Measurements from ENCODE around the gene RTTN. TPM values are rescaled to one million over a fixed set of nuclear protein-coding genes. Genes with fewer than 3 reads are reported as not detected.

RTTN gene
- polyA plus RNA-seq, 2 of the 4 experiments (the other 2 are of a cell fraction), result 8.4 to 24.6 TPM

- TF ChIP-seq, protein P1, sequence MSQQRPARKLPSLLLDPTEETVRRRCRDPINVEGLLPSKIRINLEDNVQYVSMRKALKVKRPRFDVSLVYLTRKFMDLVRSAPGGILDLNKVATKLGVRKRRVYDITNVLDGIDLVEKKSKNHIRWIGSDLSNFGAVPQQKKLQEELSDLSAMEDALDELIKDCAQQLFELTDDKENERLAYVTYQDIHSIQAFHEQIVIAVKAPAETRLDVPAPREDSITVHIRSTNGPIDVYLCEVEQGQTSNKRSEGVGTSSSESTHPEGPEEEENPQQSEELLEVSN (IDR thresholded peaks at IDR 0.05; ENCODE audit: borderline replicate concordance, low read depth), result no peak
- TF ChIP-seq HOXA7 (CRISPR knock-in tag; IDR thresholded peaks at IDR 0.05) (no peak), TFCP2L1 (CRISPR knock-in tag; IDR thresholded peaks at IDR 0.05) (no peak), NFE2L2 (conservative IDR thresholded peaks at IDR 0.05; ENCODE audit: low read length) (no peak)
These were observed 131.4 kb downstream of the RTTN start (continued) for GRCh38 chr18:70074116-70074515.

DNA sequence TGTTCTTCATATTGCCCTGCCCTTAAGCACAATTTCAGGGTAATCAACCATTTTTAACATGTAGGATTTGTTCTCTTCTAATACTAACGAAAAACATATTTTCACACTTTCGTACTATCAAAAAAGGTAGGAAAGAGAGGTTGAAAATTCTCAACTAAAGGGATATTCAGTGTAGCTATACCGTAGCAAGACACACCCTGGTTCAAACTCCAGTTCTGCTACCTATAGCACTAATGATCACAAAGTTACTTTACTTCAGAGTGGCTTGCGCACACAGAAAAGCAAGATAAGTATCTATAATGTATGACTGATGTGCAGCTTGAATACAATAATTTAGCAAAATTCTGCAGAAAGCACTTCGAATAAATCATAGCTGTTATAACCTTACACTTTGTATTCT, 132.1 kb downstream of the RTTN start:
- H3K4me1 ChIP-seq, result no peaks in the 10 kb centered on the region
- 95% methylated on average over 5 of the region's 5 CpGs for WGBS (ENCODE audit: missing lambda C conversion rate)
- FAIRE-seq, result no peak
- no peak for DNase-seq (ENCODE audit: low read depth in 1 of 2, low spot score in 1 of 2)
- H3K27ac ChIP-seq, result no peak overlapping the region
- CTCF ChIA-PET, result interaction anchor here (0.7 kb wide), 1 partner anchor 13 kb away, joined by 3 read pairs; no protein-coding TSS in a partner anchor
- TF ChIP-seq POLR2A (IDR thresholded peaks at IDR 0.05; ENCODE audit: low read length) (no peak), KDM1A (IDR thresholded peaks at IDR 0.05; ENCODE audit: low read depth) (no peak), NFE2L2 (conservative IDR thresholded peaks at IDR 0.05; ENCODE audit: low read length) (no peak), CBX2 (IDR thresholded peaks at IDR 0.05; ENCODE audit: borderline replicate concordance, low read depth) (no peak), SREBF2 (IDR thresholded peaks at IDR 0.05) (no peak), RNF2 (IDR thresholded peaks at IDR 0.05; ENCODE audit: borderline replicate concordance, low read depth) (no peak), ESRRA (IDR thresholded peaks at IDR 0.05; ENCODE audit: borderline replicate concordance, low read length) (no peak), EP300 (IDR thresholded peaks at IDR 0.05) (no peak), HOXB5 (CRISPR knock-in tag; IDR thresholded peaks at IDR 0.05) (no peak), SMC3 (IDR thresholded peaks at IDR 0.05) (no peak), TP53 (CRISPR knock-in tag; IDR thresholded peaks at IDR 0.05) (no peak), POLR2AphosphoS2 (conservative IDR thresholded peaks at IDR 0.05; ENCODE audit: low read length) (no peak)
- no peak for ATAC-seq
- H3K4me2 ChIP-seq, result no peak overlapping the region
- H3K4me3 ChIP-seq, result no peak overlapping the region
- H3K9me3 ChIP-seq, result no peaks in the 10 kb centered on the region
- POLR2A ChIA-PET, result no interaction called here

DNA sequence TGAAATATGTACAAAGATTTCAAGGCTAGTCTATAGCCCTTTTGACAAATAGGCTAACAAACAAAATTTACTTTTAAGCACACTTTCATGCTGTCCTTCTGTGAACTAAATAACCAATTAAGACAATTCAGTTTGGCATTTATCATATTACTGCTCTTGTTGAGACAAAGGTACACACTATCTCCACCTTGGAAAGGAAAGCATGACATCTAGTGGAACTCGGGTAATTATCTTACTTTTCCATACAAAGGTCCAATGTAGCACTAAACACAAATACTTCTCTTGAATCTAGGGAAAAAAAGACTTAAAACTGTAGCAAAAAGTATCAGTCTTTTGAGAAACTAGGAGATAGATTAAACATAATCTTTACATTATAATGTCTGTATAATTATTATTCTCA, 132.8 kb downstream of the RTTN start:
- Histone ChIP-seq H3K4me3 (no peak overlapping the region), H3K4me1 (no peaks in the 10 kb centered on the region), H3K4me2 (no peak overlapping the region), H3K9me3 (no peaks in the 10 kb centered on the region), H3K27ac (no peak overlapping the region)
- FAIRE-seq (no peak), ATAC-seq (no peak), DNase-seq (ENCODE audit: low read depth in 1 of 2, low spot score in 1 of 2) (peak in 1 of 2 experiments; percentile 11)
- ChIA-PET POLR2A (no interaction called here), CTCF (interaction anchor here (0.6 kb wide), 1 partner anchor 72 kb away, joined by 3 read pairs; no protein-coding TSS in a partner anchor)
- TF ChIP-seq CEBPB (IDR thresholded peaks at IDR 0.05) (no peak), EHF (CRISPR knock-in tag; IDR thresholded peaks at IDR 0.05) (no peak), SMC3 (IDR thresholded peaks at IDR 0.05) (peak; percentile 22; the same call in 2 of the 3 replicates), ELK1 (IDR thresholded peaks at IDR 0.05; ENCODE audit: low read depth, low read length) (no peak), MAZ (IDR thresholded peaks at IDR 0.05; ENCODE audit: borderline replicate concordance, low read depth, low read length) (no peak), RNF2 (IDR thresholded peaks at IDR 0.05; ENCODE audit: borderline replicate concordance, low read depth) (no peak), NFE2L2 (conservative IDR thresholded peaks at IDR 0.05; ENCODE audit: low read length) (no peak), CBX2 (IDR thresholded peaks at IDR 0.05; ENCODE audit: borderline replicate concordance, low read depth) (no peak), ZFP36 (IDR thresholded peaks at IDR 0.05; ENCODE audit: borderline replicate concordance, partially characterized antibody) (no peak), RAD21 (conservative IDR thresholded peaks at IDR 0.05 in 1 of 2, IDR thresholded peaks at IDR 0.05 in 1 of 2) (peak; percentile 35 to 49; a peak in 3 of 5 replicates)
- TF ChIP-seq, protein P2, sequence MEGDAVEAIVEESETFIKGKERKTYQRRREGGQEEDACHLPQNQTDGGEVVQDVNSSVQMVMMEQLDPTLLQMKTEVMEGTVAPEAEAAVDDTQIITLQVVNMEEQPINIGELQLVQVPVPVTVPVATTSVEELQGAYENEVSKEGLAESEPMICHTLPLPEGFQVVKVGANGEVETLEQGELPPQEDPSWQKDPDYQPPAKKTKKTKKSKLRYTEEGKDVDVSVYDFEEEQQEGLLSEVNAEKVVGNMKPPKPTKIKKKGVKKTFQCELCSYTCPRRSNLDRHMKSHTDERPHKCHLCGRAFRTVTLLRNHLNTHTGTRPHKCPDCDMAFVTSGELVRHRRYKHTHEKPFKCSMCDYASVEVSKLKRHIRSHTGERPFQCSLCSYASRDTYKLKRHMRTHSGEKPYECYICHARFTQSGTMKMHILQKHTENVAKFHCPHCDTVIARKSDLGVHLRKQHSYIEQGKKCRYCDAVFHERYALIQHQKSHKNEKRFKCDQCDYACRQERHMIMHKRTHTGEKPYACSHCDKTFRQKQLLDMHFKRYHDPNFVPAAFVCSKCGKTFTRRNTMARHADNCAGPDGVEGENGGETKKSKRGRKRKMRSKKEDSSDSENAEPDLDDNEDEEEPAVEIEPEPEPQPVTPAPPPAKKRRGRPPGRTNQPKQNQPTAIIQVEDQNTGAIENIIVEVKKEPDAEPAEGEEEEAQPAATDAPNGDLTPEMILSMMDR (IDR thresholded peaks at IDR 0.05), result peak; percentile 34
- 38% methylated on average over 1 of the region's 1 CpG for WGBS (ENCODE audit: missing lambda C conversion rate)

All from A549 (cell line).